Body of pancreas (tissue), 4 donors: Measurements from ENCODE around the gene DIAPH1. TPM values are rescaled to one million over a fixed set of nuclear protein-coding genes. Genes with fewer than 3 reads are reported as not detected.
A peak's percentile ranks its signal among the peaks of the same experiment; 100 is the strongest.

Source experiments
- ATAC-seq: fragments of 150-250 bp; one replicate; pipeline ENCODE4 v1.9.1; 2016
- DNase-seq, 4 donors: peaks; one replicate each; pipeline ENCODE4 v3.0.0-alpha.2; 2019
- H3K27ac ChIP-seq, 4 donors: fragments of 200-600 bp; sonication (generic); 1 replicate in 3 of 4; 2 replicates in 1 of 4; pipeline versions ENCODE4 v1.5.1 to v1.6.1; 2016 to 2019; ENCODE audit warnings: mild to moderate bottlenecking in 1 of 4, mixed read lengths in 1 of 4, moderate library complexity in 1 of 4
- H3K27me3 ChIP-seq, 2 donors: fragments of 200-600 bp; sonication (generic); one replicate each; pipeline ENCODE4 v1.6.0; 2016; ENCODE audit warnings: mild to moderate bottlenecking in 1 of 2
- H3K36me3 ChIP-seq, 2 donors: fragments of 200-600 bp; sonication (generic); replicated peaks in 1 of 2; 2 replicates each; pipeline ENCODE4 v1.5.1; 2016; ENCODE audit warnings: low read depth in 2 of 2; ENCODE audit not compliant: insufficient read depth in 1 of 2
- H3K4me1 ChIP-seq: fragments of 200-600 bp; sonication (generic); one replicate; pipeline ENCODE4 v1.6.0; 2016
- H3K4me3 ChIP-seq, 2 donors: fragments of 200-600 bp; sonication (generic); 1 replicate in 1 of 2; 2 replicates in 1 of 2; pipeline ENCODE4 v1.5.1; 2016 to 2019
- H3K9me3 ChIP-seq, 3 donors: fragments of 200-600 bp; sonication (generic); 1 replicate in 2 of 3; 2 replicates in 1 of 3; pipeline ENCODE4 v1.5.1; 2016
- POLR2A ChIP-seq, 3 donors: fragments of 450-650 bp; IDR thresholded peaks; one replicate each; pipeline ENCODE4 v1.6.1; 2016; ENCODE audit warnings: antibody characterized with exemption in 3 of 3, mild to moderate bottlenecking in 2 of 3
- WGBS, 2 donors: methylation state at CpG; one replicate each; pipeline ENCODE4 v1.1.5; 2017; 5-methylcytosine and 5-hydroxymethylcytosine counted together
- intact Hi-C: fragments of 100-400 bp; cut with DNase I; formaldehyde crosslinking; loops from one replicate; pipeline ENCODE4 v1.15.1; 2023
- total RNA-seq, 2 donors: library from RNA; depleted of rRNA; stranded (reverse); fragments of >200 nt; gene quantifications; one replicate each; pipeline ENCODE4 v1.1.0, GENCODE V29; 2016
- TF ChIP-seq, protein P1 (sequence below), 7 experiments: fragments of 450-650 bp in 4 of 7; fragments of 200-600 bp in 3 of 7; sonication (generic) in 3 of 7; IDR thresholded peaks; one replicate each; pipeline ENCODE4 v1.5.1; 2016 to 2019; ENCODE audit warnings: antibody characterized with exemption in 7 of 7

DIAPH1 gene
- total RNA-seq, 2 donors from 2014 or later = 28.3 to 47.0 TPM

DNA sequence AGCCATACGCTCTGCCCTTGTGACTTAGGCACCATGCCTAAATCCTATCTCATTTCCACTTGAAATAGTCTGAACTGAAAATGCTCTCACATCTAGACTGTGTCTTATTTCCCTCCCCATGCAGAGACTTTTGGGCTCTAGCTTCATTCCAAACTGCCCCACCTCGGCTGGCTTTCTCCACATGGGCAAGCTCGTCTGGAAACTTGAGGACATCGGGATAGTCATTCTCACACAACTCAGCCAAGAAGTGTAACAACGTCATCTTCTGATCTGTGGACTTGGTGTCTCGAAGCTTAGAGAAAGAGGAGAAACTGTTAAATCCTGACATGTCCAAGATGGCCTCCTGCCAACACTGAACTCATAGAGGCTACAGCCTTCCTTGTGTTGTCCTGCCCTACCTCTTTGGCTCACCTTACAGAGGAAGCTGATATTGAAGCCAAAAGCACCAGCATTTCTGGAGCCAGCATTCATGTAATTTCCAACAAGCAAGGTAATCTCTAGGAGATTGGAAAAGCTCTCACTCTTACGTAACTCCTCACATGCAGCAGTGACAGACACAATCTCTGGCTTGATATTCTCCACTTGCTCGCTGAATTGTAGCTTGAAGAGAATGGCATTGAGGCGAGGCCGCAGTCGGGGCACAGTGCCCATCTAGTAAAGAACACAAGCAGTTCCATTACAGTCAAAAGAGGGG lies 90.4 kb downstream of the DIAPH1 start:
- Histone ChIP-seq H3K9me3 (no peaks in the 10 kb centered on the region), H3K4me1 (peaks cover 43% of the 10 kb centered on the region), H3K27ac (peak overlapping the region; percentile 79 to 85 (median 82)), H3K27me3 (no peaks in the 10 kb centered on the region), H3K36me3 (peaks cover 0 to 8% of the 10 kb centered on the region in 2 donors), H3K4me3 (no peak overlapping the region)
- DNase-seq = peak; percentile 78 to 90 (median 83)
- WGBS, 2 donors = 42 to 46% methylated on average over 11 of the region's 11 CpGs
- peak in 2 of 3 donors; percentile 37 to 58 for TF ChIP-seq POLR2A (IDR thresholded peaks at IDR 0.05)
- TF ChIP-seq, protein P1, sequence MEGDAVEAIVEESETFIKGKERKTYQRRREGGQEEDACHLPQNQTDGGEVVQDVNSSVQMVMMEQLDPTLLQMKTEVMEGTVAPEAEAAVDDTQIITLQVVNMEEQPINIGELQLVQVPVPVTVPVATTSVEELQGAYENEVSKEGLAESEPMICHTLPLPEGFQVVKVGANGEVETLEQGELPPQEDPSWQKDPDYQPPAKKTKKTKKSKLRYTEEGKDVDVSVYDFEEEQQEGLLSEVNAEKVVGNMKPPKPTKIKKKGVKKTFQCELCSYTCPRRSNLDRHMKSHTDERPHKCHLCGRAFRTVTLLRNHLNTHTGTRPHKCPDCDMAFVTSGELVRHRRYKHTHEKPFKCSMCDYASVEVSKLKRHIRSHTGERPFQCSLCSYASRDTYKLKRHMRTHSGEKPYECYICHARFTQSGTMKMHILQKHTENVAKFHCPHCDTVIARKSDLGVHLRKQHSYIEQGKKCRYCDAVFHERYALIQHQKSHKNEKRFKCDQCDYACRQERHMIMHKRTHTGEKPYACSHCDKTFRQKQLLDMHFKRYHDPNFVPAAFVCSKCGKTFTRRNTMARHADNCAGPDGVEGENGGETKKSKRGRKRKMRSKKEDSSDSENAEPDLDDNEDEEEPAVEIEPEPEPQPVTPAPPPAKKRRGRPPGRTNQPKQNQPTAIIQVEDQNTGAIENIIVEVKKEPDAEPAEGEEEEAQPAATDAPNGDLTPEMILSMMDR (IDR thresholded peaks at IDR 0.05) = no peak
- peak; percentile 85 for ATAC-seq
- intact Hi-C loops = no loop called here

DNA sequence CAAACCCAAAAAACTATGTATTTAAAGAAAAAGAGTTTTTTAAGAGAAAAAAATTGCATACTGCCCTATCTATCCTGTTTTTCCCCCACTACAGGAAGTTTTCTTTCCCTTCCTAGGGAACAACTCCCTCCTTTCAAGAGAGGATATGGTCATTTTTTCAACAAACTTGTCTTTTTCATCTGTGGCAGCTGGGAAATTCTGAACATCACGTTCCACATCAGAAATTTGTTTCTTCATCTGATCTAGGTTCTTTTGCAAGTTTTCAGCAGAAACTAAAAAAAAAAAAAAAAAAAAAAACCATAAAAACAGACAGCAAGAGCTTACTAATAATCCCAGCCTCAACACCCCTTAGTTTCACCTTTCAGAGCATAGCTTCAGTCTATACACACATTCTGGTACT lies 91.4 kb downstream of the DIAPH1 start:
- Histone ChIP-seq H3K9me3 (no peaks in the 10 kb centered on the region), H3K27me3 (no peaks in the 10 kb centered on the region), H3K4me1 (peaks cover 43% of the 10 kb centered on the region), H3K27ac (peak overlapping the region in 2 of 4 donors; percentile 79 to 85), H3K36me3 (peaks cover 0 to 8% of the 10 kb centered on the region in 2 donors), H3K4me3 (no peak overlapping the region)
- DNase-seq = no peak
- no peak for TF ChIP-seq POLR2A (IDR thresholded peaks at IDR 0.05)
- TF ChIP-seq, protein P1 (IDR thresholded peaks at IDR 0.05) = no peak
- ATAC-seq = no peak
- intact Hi-C loops = no loop called here
- WGBS, 2 donors = 67 to 71% methylated on average over 1 of the region's 1 CpG

- Histone ChIP-seq H3K4me3 (no peak overlapping the region), H3K4me1 (peaks cover 51% of the 10 kb centered on the region), H3K27me3 (no peaks in the 10 kb centered on the region), H3K9me3 (no peaks in the 10 kb centered on the region), H3K36me3 (peaks cover 0 to 8% of the 10 kb centered on the region in 2 donors), H3K27ac (peak overlapping the region in 3 of 4 donors; percentile 49 to 60 (median 52))
- ATAC-seq (no peak), DNase-seq (peak in 3 of 4 donors; percentile 30 to 55 (median 50))
- WGBS, 2 donors = 52 to 64% methylated on average over 7 of the region's 7 CpGs
- intact Hi-C loops = no loop called here
- no peak for TF ChIP-seq POLR2A (IDR thresholded peaks at IDR 0.05)
- TF ChIP-seq, protein P1 (IDR thresholded peaks at IDR 0.05) = no peak
These were observed 93.1 kb downstream of the DIAPH1 start for GRCh38 chr5:141525653-141526052.

GRCh38 chr5:141524604-141525597 lies 93.9 kb downstream of the DIAPH1 start:
- 40 to 43% methylated on average over 12 of the region's 12 CpGs for WGBS, 2 donors
- H3K4me1 ChIP-seq = peaks cover 51% of the 10 kb centered on the region
- intact Hi-C loops = no loop called here

More at GRCh38 chr5:141524604-141525597, 93.9 kb downstream of the DIAPH1 start:
- TF ChIP-seq, protein P1 (IDR thresholded peaks at IDR 0.05) = peak; percentile 93 to 99 (median 97)
- no peak for TF ChIP-seq POLR2A (IDR thresholded peaks at IDR 0.05)
- Histone ChIP-seq H3K4me3 (no peak overlapping the region), H3K9me3 (no peaks in the 10 kb centered on the region), H3K27ac (peak overlapping the region in 3 of 4 donors; percentile 49 to 60 (median 52)), H3K36me3 (peaks cover 0 to 8% of the 10 kb centered on the region in 2 donors), H3K27me3 (no peaks in the 10 kb centered on the region)
- peak; percentile 83 to 91 (median 86) for DNase-seq
- peak; percentile 77 for ATAC-seq
